Stimulated activated naive CD4-positive, alpha-beta T cell treated with Interleukin-2 at 50 U/mL for 16 hours (primary cell): Measurements from ENCODE around the gene TMPRSS11A.

Experiments
- DNase-seq: peaks from one replicate; lab custom pipeline; 2025; lab: John Stamatoyannopoulos, UW

TMPRSS11A gene

GRCh38 chr4:67963356-67963755 lies at the start of gene TMPRSS11A:
TMPRSS11A (minus strand) TSS chr4:67963493; CDS start chr4:67963393, 100 bp downstream.
- DNase-seq, result no peak

GRCh38 chr4:68011684-68012083 lies 48.4 kb upstream of the TMPRSS11A start:
- no peak for DNase-seq

- no peak for DNase-seq
Measured at GRCh38 chr4:68002906-68003305, 39.6 kb upstream of the TMPRSS11A start.

- no peak for DNase-seq
Measured at GRCh38 chr4:67996127-67996526, 32.8 kb upstream of the TMPRSS11A start.

GRCh38 chr4:67988991-67989390 lies 25.7 kb upstream of the TMPRSS11A start:
- DNase-seq, result no peak

GRCh38 chr4:67983333-67983732 lies 20.0 kb upstream of the TMPRSS11A start:
- no peak for DNase-seq

- no peak for DNase-seq
Measured at GRCh38 chr4:67980512-67980911, 17.2 kb upstream of the TMPRSS11A start.

- DNase-seq, result no peak
Measured at GRCh38 chr4:67973608-67974007, 10.3 kb upstream of the TMPRSS11A start.

GRCh38 chr4:67954890-67955289 lies 8.4 kb downstream of the TMPRSS11A start:
- DNase-seq, result no peak

- DNase-seq, result no peak
Measured at GRCh38 chr4:67941074-67941473, 22.2 kb downstream of the TMPRSS11A start.

- DNase-seq, result no peak
Measured at GRCh38 chr4:67940506-67940905, 22.8 kb downstream of the TMPRSS11A start.

- DNase-seq, result no peak
Measured at GRCh38 chr4:67939195-67939594, 24.1 kb downstream of the TMPRSS11A start.

- DNase-seq, result no peak
Measured at GRCh38 chr4:67935888-67936287, 27.4 kb downstream of the TMPRSS11A start.

GRCh38 chr4:67934628-67935027 lies 28.7 kb downstream of the TMPRSS11A start:
- DNase-seq, result no peak

GRCh38 chr4:67933755-67934154 lies 29.5 kb downstream of the TMPRSS11A start:
- no peak for DNase-seq

- no peak for DNase-seq
Measured at GRCh38 chr4:67933038-67933437, 30.3 kb downstream of the TMPRSS11A start.

- no peak for DNase-seq
Measured at GRCh38 chr4:67931256-67931655, 32.0 kb downstream of the TMPRSS11A start.

GRCh38 chr4:67929426-67929825 lies 33.9 kb downstream of the TMPRSS11A start:
- no peak for DNase-seq

- DNase-seq, result no peak
Measured at GRCh38 chr4:67928546-67928945, 34.7 kb downstream of the TMPRSS11A start.

- DNase-seq, result no peak
Measured at GRCh38 chr4:67927251-67927650, 36.0 kb downstream of the TMPRSS11A start.

- no peak for DNase-seq
Measured at GRCh38 chr4:67926485-67926884, 36.8 kb downstream of the TMPRSS11A start.

- DNase-seq, result no peak
Measured at GRCh38 chr4:67922697-67923096, 40.6 kb downstream of the TMPRSS11A start.

GRCh38 chr4:67918428-67918827 lies 44.9 kb downstream of the TMPRSS11A start:
- DNase-seq, result no peak

GRCh38 chr4:67915400-67915966 lies 47.8 kb downstream of the TMPRSS11A start:
- DNase-seq, result no peak

GRCh38 chr4:67912080-67912479 lies 51.2 kb downstream of the TMPRSS11A start:
- no peak for DNase-seq
